GM23338 (cell line): ENCODE measurements around the gene GTSF1L. TPM values are rescaled to one million over a fixed set of nuclear protein-coding genes. Genes with fewer than 3 reads are reported as not detected.

Source experiments
- ATAC-seq: fragments of 200-7000 bp; cut with Tn5 transposase; 3 replicates; pipeline ENCODE4 v1.9.1; 2020
- DNase-seq: peaks from one replicate; pipeline ENCODE4 v3.0.0-alpha.2; 2015; ENCODE audit warnings: low spot score
- H2AFZ ChIP-seq: fragments of 200-600 bp; sonication (generic); 2 replicates; pipeline ENCODE4 v1.8.0; 2016; ENCODE audit warnings: antibody characterized with exemption, mild to moderate bottlenecking, moderate library complexity
- H3F3A ChIP-seq: fragments of 200-600 bp; sonication (generic); replicated peaks from 2 replicates; pipeline ENCODE4 v1.8.0; 2017; ENCODE audit warnings: antibody characterized with exemption, mixed run types, low read depth
- H3K27ac ChIP-seq: fragments of 200-600 bp; sonication (generic); 2 replicates; pipeline ENCODE4 v1.6.1; 2016; ENCODE audit warnings: low read depth
- H3K27me3 ChIP-seq: fragments of 200-600 bp; sonication (generic); 2 replicates; pipeline ENCODE4 v1.8.0; 2016; ENCODE audit warnings: mild to moderate bottlenecking, mixed run types, moderate library complexity; ENCODE audit not compliant: insufficient read depth
- H3K36me3 ChIP-seq: fragments of 200-600 bp; sonication (generic); 2 replicates; pipeline ENCODE4 v1.8.0; 2016; ENCODE audit warnings: mild to moderate bottlenecking; ENCODE audit not compliant: insufficient read depth
- H3K4me1 ChIP-seq: fragments of 200-600 bp; sonication (generic); 2 replicates; pipeline ENCODE4 v1.8.0; 2016; ENCODE audit warnings: mild to moderate bottlenecking, moderate library complexity; ENCODE audit not compliant: insufficient read depth
- H3K4me2 ChIP-seq: fragments of 200-600 bp; sonication (generic); 2 replicates; pipeline ENCODE4 v1.7.1; 2017; ENCODE audit warnings: mixed run types
- H3K4me3 ChIP-seq: fragments of 200-600 bp; sonication (generic); 2 replicates; pipeline ENCODE4 v1.6.1; 2016; ENCODE audit warnings: mixed run types
- H3K79me2 ChIP-seq: fragments of 200-600 bp; sonication (generic); replicated peaks from 2 replicates; pipeline ENCODE4 v1.8.0; 2017; ENCODE audit warnings: mild to moderate bottlenecking; ENCODE audit not compliant: insufficient read depth
- H3K9me2 ChIP-seq: fragments of 200-600 bp; sonication (generic); 2 replicates; pipeline ENCODE4 v1.8.0; 2017; ENCODE audit not compliant: insufficient read depth
- H4K20me1 ChIP-seq: fragments of 200-600 bp; sonication (generic); replicated peaks from 2 replicates; pipeline ENCODE4 v1.8.0; 2017; ENCODE audit warnings: mild to moderate bottlenecking; ENCODE audit not compliant: insufficient read depth
- H3K27ac Mint-ChIP-seq: 2 replicates; pipeline ENCODE4 v1.8.0; 2020; ENCODE audit warnings: inconsistent platforms, mild to moderate bottlenecking, moderate library complexity, mixed read lengths
- H3K27me3 Mint-ChIP-seq: 3 replicates; pipeline ENCODE4 v1.8.0; 2022; ENCODE audit warnings: low read depth, mild to moderate bottlenecking, moderate library complexity, mixed read lengths, inconsistent platforms; ENCODE audit not compliant: insufficient read depth, poor library complexity
- H3K36me3 Mint-ChIP-seq: 3 replicates; pipeline ENCODE4 v1.8.0; 2021; ENCODE audit warnings: low read depth, mild to moderate bottlenecking, inconsistent platforms, moderate library complexity, mixed read lengths
- H3K4me1 Mint-ChIP-seq: 3 replicates; pipeline ENCODE4 v1.8.0; 2020; ENCODE audit warnings: mild to moderate bottlenecking, inconsistent platforms, mixed read lengths
- H3K4me3 Mint-ChIP-seq: 3 replicates; pipeline ENCODE4 v1.8.0; 2021; ENCODE audit warnings: moderate library complexity, mild to moderate bottlenecking, inconsistent platforms, mixed read lengths
- H3K9me3 Mint-ChIP-seq: 3 replicates; pipeline ENCODE4 v1.8.0; 2020; ENCODE audit warnings: moderate library complexity, mild to moderate bottlenecking, inconsistent platforms, mixed read lengths
- CTCF ChIP-seq, 2 experiments: fragments of 200-600 bp in 1 of 2; sonication (generic) in 1 of 2; conservative IDR thresholded peaks; 2 replicates each; pipeline versions ENCODE4 v1.5.1 to v1.6.1; 2016 to 2017; ENCODE audit warnings: antibody characterized with exemption in 2 of 2, low read depth in 2 of 2, mild to moderate bottlenecking in 2 of 2, moderate library complexity in 1 of 2
- ETS1 ChIP-seq: IDR thresholded peaks from 2 replicates; pipeline ENCODE4 v1.6.1; 2016; ENCODE audit warnings: antibody characterized with exemption
- EZH2phosphoT487 ChIP-seq: fragments of 200-600 bp; sonication (generic); IDR thresholded peaks from one replicate; pipeline ENCODE4 v1.8.1; 2018; ENCODE audit warnings: antibody characterized with exemption; ENCODE audit not compliant: unreplicated experiment
- JUNB ChIP-seq: IDR thresholded peaks from one replicate; pipeline ENCODE4 v1.6.1; 2016; ENCODE audit warnings: antibody characterized with exemption; ENCODE audit not compliant: unreplicated experiment
- NANOG ChIP-seq: IDR thresholded peaks from 2 replicates; pipeline ENCODE4 v1.6.1; 2016; ENCODE audit warnings: antibody characterized with exemption, borderline replicate concordance
- REST ChIP-seq: IDR thresholded peaks from one replicate; pipeline ENCODE4 v1.6.1; 2018; ENCODE audit warnings: antibody characterized with exemption; ENCODE audit not compliant: unreplicated experiment
- STAT1 ChIP-seq: IDR thresholded peaks from one replicate; pipeline ENCODE4 v1.6.1; 2016; ENCODE audit warnings: antibody characterized with exemption; ENCODE audit not compliant: unreplicated experiment
- ZNF114 ChIP-seq: fragments of 250-450 bp; sonication (Bioruptor Pico); IDR thresholded peaks from 2 replicates; pipeline ENCODE4 v1.5.0; 2020; ENCODE audit warnings: mild to moderate bottlenecking, moderate library complexity
- ZNF331 ChIP-seq: fragments of 250-450 bp; sonication (Bioruptor Pico); IDR thresholded peaks from 2 replicates; pipeline ENCODE4 v1.5.0; 2020; ENCODE audit warnings: low read depth, mild to moderate bottlenecking, moderate library complexity
- ZNF462 ChIP-seq: fragments of 250-450 bp; sonication (Bioruptor Pico); IDR thresholded peaks from 2 replicates; pipeline ENCODE4 v1.5.0; 2020; ENCODE audit warnings: mild to moderate bottlenecking, moderate library complexity
- polyA plus RNA-seq: library from polyadenylated mRNA; unstranded; fragments of >200 nt; fragmentation: Nextera tagmentation; extraction: Ambion mirVana; gene quantifications from 2 replicates; pipeline ENCODE4 v1.2.1, GENCODE V29; 2016
- total RNA-seq: library from RNA; depleted of rRNA; stranded (reverse); fragments of >200 nt; shearing (Covaris generic); gene quantifications from 2 replicates; pipeline ENCODE4 v1.2.3, GENCODE V29; 2014

The GTSF1L gene
- total and polyA plus RNA-seq, 2 experiments from 2014 or later, result not detected

- DNase-seq, result no peak
- Histone ChIP-seq H3K4me1 (peaks cover 12% of the 10 kb centered on the region), H3K4me3 (no peak overlapping the region), H3F3A (no peaks in the 10 kb centered on the region), H3K36me3 (no peaks in the 10 kb centered on the region), H2AFZ (no peak overlapping the region), H3K79me2 (no peaks in the 10 kb centered on the region), H3K27me3 (no peaks in the 10 kb centered on the region), H4K20me1 (no peaks in the 10 kb centered on the region), H3K4me2 (no peak overlapping the region), H3K9me2 (no peaks in the 10 kb centered on the region), H3K27ac (no peak overlapping the region)
- no peaks in the 10 kb centered on the region for H3K36me3 Mint-ChIP-seq
- no peak overlapping the region for H3K27ac Mint-ChIP-seq
- H3K27me3 Mint-ChIP-seq, result peaks cover 3% of the 10 kb centered on the region
- peaks cover 12% of the 10 kb centered on the region for H3K4me1 Mint-ChIP-seq
- H3K4me3 Mint-ChIP-seq, result no peak overlapping the region
- no peaks in the 10 kb centered on the region; the same call in 2 of the 3 replicates for H3K9me3 Mint-ChIP-seq
- ATAC-seq, result no peak
- TF ChIP-seq ETS1 (no peak), EZH2phosphoT487 (no peak), NANOG (no peak), CTCF (conservative IDR thresholded peaks at IDR 0.05; ENCODE audit: low read depth in 2 of 2) (no peak), JUNB (no peak), ZNF114 (no peak), REST (no peak), ZNF331 (CRISPR knock-in tag) (no peak), STAT1 (no peak), ZNF462 (CRISPR knock-in tag) (no peak)
Measured at GRCh38 chr20:43765916-43766315, 39.1 kb upstream of the GTSF1L start.
